Epithelial cell of esophagus (primary cell): ENCODE data around the gene AGBL3.

Experiments
- DNase-seq: peaks from one replicate; pipeline ENCODE4 v3.0.0; 2010; ENCODE audit warnings: low read depth
- H3K4me3 ChIP-seq: 2 replicates; pipeline ENCODE4 v1.5.1; 2011; ENCODE audit warnings: mild to moderate bottlenecking, low read length, control low read depth
- CTCF ChIP-seq: IDR thresholded peaks from 2 replicates; pipeline ENCODE4 v1.5.1; 2011; ENCODE audit warnings: low read depth, mild to moderate bottlenecking, low read length, control low read depth, inconsistent platforms; ENCODE audit not compliant: insufficient read depth; ENCODE audit errors: missing control alignments

AGBL3 gene

GRCh38 chr7:135083005-135083404 lies 96.7 kb downstream of the AGBL3 start:
- TF ChIP-seq CTCF = no peak
- DNase-seq = no peak
- H3K4me3 ChIP-seq = no peak overlapping the region

GRCh38 chr7:135088566-135088965 lies 102.3 kb downstream of the AGBL3 start:
- no peak for TF ChIP-seq CTCF
- DNase-seq = no peak
- no peak overlapping the region for H3K4me3 ChIP-seq

DNA sequence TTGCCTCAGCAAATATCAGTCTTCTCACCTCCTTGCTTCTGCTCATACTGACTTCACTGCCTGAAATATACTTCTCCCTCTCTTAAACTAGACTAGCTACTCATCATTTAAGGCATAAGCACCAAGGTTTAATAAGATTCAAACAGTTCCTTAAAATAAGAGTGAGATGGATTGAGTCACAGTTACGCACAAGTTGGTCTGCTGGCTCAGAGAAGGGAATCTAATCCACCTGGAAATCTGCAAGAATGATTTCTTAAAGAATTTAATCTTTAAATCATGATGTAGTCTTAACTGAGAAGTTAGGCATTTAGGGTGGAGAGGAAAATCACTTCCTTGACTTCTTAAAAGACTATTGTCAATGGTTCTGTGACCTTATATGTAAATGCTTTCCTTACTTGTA lies 105.4 kb downstream of the AGBL3 start:
- no peak overlapping the region for H3K4me3 ChIP-seq
- TF ChIP-seq CTCF = no peak
- DNase-seq = no peak

GRCh38 chr7:135094472-135095237 lies 108.3 kb downstream of the AGBL3 start:
- no peak for TF ChIP-seq CTCF
- no peak for DNase-seq
- H3K4me3 ChIP-seq = no peak overlapping the region

DNA sequence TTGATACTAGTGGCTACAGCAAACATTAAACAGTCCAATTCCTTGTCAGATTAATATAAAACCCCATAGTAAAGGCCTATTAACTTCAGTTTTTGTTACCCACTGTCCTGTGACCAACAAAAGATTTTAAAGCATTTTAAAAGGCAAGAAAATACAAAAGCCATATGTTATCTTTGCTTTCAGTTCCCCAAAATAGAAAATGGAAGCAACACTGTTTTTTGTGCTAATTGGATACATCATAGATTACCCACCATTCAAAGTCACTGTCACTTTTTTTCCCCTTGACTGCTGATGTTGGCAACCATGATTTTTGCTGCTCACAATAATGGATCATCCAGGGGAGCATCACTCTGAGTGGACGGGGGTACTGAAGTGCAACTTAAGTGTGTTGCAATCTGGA lies 109.1 kb downstream of the AGBL3 start:
- no peak for DNase-seq
- no peak overlapping the region for H3K4me3 ChIP-seq
- TF ChIP-seq CTCF = no peak

GRCh38 chr7:135098391-135098790 lies 112.1 kb downstream of the AGBL3 start:
- no peak overlapping the region for H3K4me3 ChIP-seq
- no peak for TF ChIP-seq CTCF
- DNase-seq = no peak

DNA sequence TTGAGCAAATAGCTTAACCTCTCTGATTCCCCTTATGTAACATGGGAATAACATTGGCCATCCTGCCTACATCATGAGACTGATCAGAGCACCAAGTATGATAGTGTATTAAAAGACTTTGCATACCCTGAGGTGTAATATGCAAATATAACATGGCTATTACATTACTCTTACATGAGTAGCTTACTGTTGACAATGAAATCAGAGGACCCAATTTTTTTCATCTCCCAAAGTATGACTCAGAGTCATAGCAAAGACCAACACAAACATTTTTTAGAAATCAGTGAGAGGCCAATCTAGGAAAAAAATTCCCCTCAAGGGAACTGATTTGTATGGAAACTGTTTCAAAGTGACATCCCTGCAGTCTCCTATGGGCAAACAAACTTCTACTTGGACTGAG lies 114.5 kb downstream of the AGBL3 start:
- H3K4me3 ChIP-seq = no peak overlapping the region
- no peak for TF ChIP-seq CTCF
- DNase-seq = peak; percentile 48
